Heart left ventricle (tissue), 16 donors: Measurements from ENCODE around the gene RNF167. TPM values are rescaled to one million over a fixed set of nuclear protein-coding genes. Genes with fewer than 3 reads are reported as not detected.

ENCODE experiments used
- ATAC-seq, 4 donors: fragments of 200-7000 bp; cut with Tn5 transposase; one replicate each; pipeline ENCODE4 v1.9.1; 2020 to 2022; ENCODE audit warnings: moderate library complexity in 4 of 4, mild to moderate bottlenecking in 3 of 4, moderate number of reproducible peaks in 1 of 4
- DNase-seq, 5 donors: peaks; one replicate each; pipeline ENCODE4 v3.0.0-alpha.2; 2020
- H3K27ac ChIP-seq, 12 donors: fragments of 200-600 bp; sonication (generic) in 4 of 12; one replicate each; pipeline versions ENCODE4 v1.5.0 to v1.8.0; 2016 to 2022; ENCODE audit warnings: mild to moderate bottlenecking in 2 of 12
- H3K27me3 ChIP-seq, 9 donors: fragments of 200-600 bp; sonication (generic) in 2 of 9; one replicate each; pipeline versions ENCODE4 v1.5.1 to v1.8.0; 2016 to 2022; ENCODE audit warnings: mild to moderate bottlenecking in 3 of 9
- H3K36me3 ChIP-seq, 9 donors: fragments of 200-600 bp; sonication (generic) in 2 of 9; one replicate each; pipeline versions ENCODE4 v1.5.0 to v1.8.0; 2018 to 2022; ENCODE audit warnings: mild to moderate bottlenecking in 2 of 9
- H3K4me1 ChIP-seq, 12 donors: fragments of 200-600 bp; sonication (generic) in 4 of 12; one replicate each; pipeline versions ENCODE4 v1.5.0 to v1.8.0; 2016 to 2022; ENCODE audit warnings: mild to moderate bottlenecking in 3 of 12
- H3K4me3 ChIP-seq, 12 donors: fragments of 200-600 bp; sonication (generic) in 4 of 12; one replicate each; pipeline versions ENCODE4 v1.5.0 to v1.8.0; 2017 to 2022; ENCODE audit warnings: mild to moderate bottlenecking in 9 of 12, moderate library complexity in 4 of 12
- H3K9me3 ChIP-seq, 12 donors: fragments of 200-600 bp; sonication (generic) in 4 of 12; one replicate each; pipeline versions ENCODE4 v1.5.0 to v1.8.0; 2016 to 2022; ENCODE audit warnings: mild to moderate bottlenecking in 1 of 12
- POLR2A ChIP-seq, 2 donors: fragments of 450-650 bp; IDR thresholded peaks; one replicate each; pipeline ENCODE4 v1.6.1; 2017; ENCODE audit warnings: antibody characterized with exemption in 2 of 2, mild to moderate bottlenecking in 2 of 2, moderate library complexity in 2 of 2
- WGBS, 4 donors: extraction: QIAGEN DNeasy Blood & Tissue Kit in 2 of 4; methylation state at CpG; one replicate each; pipeline versions ENCODE4 v1.1.5 to v1.1.7; 2013 to 2018; 5-methylcytosine and 5-hydroxymethylcytosine counted together
- intact Hi-C, 10 donors: fragments of 100-400 bp; cut with DNase I; formaldehyde crosslinking; loops; one replicate each; pipeline versions ENCODE4 v1.11.1 to v1.14.2; 2022
- microRNA-seq, 4 donors: library from miRNA; unstranded; fragments of <30 nt; microRNA quantifications; one replicate each; pipeline versions ENCODE4 to v1.2.0, GENCODE V29; 2017 to 2020
- polyA plus RNA-seq, 2 donors: library from polyadenylated mRNA; stranded (reverse); fragments of 200-250 nt; gene quantifications; one replicate each; pipeline ENCODE4 v1.2.3, GENCODE V29; 2013
- total RNA-seq, 9 donors: library from RNA; depleted of rRNA in 2 of 9; stranded (reverse); fragments of >200 nt in 2 of 9; fragmentation: NEBNext Ultra II Directional in 3 of 9; extraction: Animal tissue kit (Norgen Biotek cat#: 25700) in 3 of 9; gene quantifications; one replicate each; pipeline versions ENCODE4 v1.1.0 to v1.2.4, GENCODE V29; 2016 to 2023
- TF ChIP-seq, protein P1 (sequence below), 12 donors: fragments of 200-600 bp; sonication (generic) in 4 of 12; IDR thresholded peaks; one replicate each; pipeline versions ENCODE4 v1.5.0 to v1.8.0; 2018 to 2022; ENCODE audit warnings: antibody characterized with exemption in 12 of 12, mild to moderate bottlenecking in 5 of 12
- donor health status: ischemic (EF 13 %, LVEDD 7.1; RV severe dilation, severe dysfunction).
- donor health status: healthy with polysubstance abuse.
- donor health status: DM: no; HTN: yes; CAD: no.
- donor health status: DM: no; HTN: no; CAD: no.
- donor health status: ischemic (EF 25% LVEDD 6.9; RV normal size, moderate dysfunction).
- donor health status: ischemic (EF 25% LVEDD 5.7; RV mildly dilated, moderate dysfunction).
- donor health status: healthy.
- donor health status: DM: yes; HTN: yes; CAD: no.
- donor health status: ischemic (EF 35%, LVEDD 5.7; RV mildly dilated, moderate dysfunction).
- donor health status: nonischemic (EF 11% LVEDD 7.7; RV severe dilation, severe dysfunction).
- donor health status: DM: yes; HTN: yes; CAD: no.
- donor health status: PGD.
- donor health status: ischemic (EF 29% LVEDD 5.4; RV normal size, mild dysfunction).
- donor health status: nonischemic (EF 23%, LVEDD 6.1; RV moderate dilation, normal function).

RNF167 gene
- total and polyA plus RNA-seq, 11 donors, result 50.7 to 152 (median 81.2) TPM

GRCh38 chr17:4986951-4987766 lies 47.1 kb downstream of the RNF167 start, which contains the start of gene CAMTA2:
Gene CAMTA2 (minus strand): TSS chr17:4987675. CDS start chr17:4986222, 1,453 bp downstream.
- intact Hi-C loops, result loop anchor here (1.0 to 10.0 kb wide), 11 partner anchors 18 to 250 kb away; partner anchors contain the start of genes GP1BA (in 2 of the 10), CXCL16 (in 1 of the 10), PFN1 (in 1 of the 10) and SPAG7 (in 1 of the 10)
- Histone ChIP-seq H3K27ac (peak within 1 kb of the TSS; percentile 77 to 97 (median 93)), H3K4me1 (peaks cover 0 to 32% (median 23%) of the 10 kb centered on the region in 12 donors), H3K36me3 (peaks cover 0 to 36% (median 24%) of the 10 kb centered on the region in 9 donors), H3K9me3 (no peaks in the 10 kb centered on the region), H3K27me3 (no peaks in the 10 kb centered on the region), H3K4me3 (peak within 1 kb of the TSS; percentile 49 to 95 (median 76))
- peak; percentile 91 to 97 (median 97) for ATAC-seq
- TF ChIP-seq, protein P1, sequence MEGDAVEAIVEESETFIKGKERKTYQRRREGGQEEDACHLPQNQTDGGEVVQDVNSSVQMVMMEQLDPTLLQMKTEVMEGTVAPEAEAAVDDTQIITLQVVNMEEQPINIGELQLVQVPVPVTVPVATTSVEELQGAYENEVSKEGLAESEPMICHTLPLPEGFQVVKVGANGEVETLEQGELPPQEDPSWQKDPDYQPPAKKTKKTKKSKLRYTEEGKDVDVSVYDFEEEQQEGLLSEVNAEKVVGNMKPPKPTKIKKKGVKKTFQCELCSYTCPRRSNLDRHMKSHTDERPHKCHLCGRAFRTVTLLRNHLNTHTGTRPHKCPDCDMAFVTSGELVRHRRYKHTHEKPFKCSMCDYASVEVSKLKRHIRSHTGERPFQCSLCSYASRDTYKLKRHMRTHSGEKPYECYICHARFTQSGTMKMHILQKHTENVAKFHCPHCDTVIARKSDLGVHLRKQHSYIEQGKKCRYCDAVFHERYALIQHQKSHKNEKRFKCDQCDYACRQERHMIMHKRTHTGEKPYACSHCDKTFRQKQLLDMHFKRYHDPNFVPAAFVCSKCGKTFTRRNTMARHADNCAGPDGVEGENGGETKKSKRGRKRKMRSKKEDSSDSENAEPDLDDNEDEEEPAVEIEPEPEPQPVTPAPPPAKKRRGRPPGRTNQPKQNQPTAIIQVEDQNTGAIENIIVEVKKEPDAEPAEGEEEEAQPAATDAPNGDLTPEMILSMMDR (IDR thresholded peaks at IDR 0.05), result peak; percentile 63 to 94 (median 80)
- TF ChIP-seq POLR2A (IDR thresholded peaks at IDR 0.05), result peak in 1 of 2 donors; percentile 90
- 0 to 1% (median 1%) methylated on average over 41 to 78 of the region's 78 CpGs for WGBS, 4 donors
- DNase-seq, result peak; percentile 93 to 95 (median 94)

DNA sequence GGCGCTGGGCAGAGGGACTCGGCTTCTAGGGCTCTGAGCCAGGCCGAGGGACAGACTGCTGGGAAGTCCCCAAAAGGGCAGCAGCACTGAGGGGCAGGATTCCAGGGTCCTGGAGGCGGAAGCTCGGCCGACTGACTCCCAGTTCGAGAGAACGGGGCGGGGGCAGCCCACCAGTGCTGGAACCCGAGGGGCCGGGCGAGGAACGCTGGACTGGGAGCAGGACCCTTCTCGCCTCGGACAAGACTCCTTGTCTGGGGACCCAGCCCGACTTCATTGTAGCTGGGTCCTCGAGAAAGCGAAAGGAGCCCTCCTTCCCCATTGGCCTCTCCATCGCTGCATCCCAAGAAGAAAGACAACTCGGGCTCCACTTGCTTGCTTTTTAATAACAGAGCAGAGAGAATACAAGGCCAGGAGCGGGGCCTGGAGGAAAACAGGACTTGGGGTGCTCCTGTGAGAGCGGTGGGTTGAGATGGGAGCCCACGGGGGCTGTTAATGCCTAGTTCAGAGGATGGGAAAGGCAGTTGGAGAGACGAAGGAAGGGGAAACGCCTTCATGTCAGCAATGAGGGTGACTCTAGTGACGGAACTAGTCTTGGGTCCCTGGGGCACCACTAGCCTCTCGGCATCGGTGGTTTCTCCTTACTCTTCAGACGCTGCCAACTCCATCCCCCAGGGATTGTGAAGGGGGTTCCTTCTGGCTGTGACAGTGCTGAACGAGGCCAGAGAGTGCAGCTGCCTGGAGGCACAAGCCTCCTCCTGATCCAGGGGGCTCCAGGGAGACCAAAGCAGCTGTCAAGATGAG lies 47.9 kb downstream of the RNF167 start:
- ATAC-seq (peak in 2 of 4 donors; percentile 3 to 46), DNase-seq (peak in 3 of 5 donors; percentile 50 to 66 (median 54))
- TF ChIP-seq POLR2A (IDR thresholded peaks at IDR 0.05), result peak in 1 of 2 donors; percentile 24
- TF ChIP-seq, protein P1 (IDR thresholded peaks at IDR 0.05), result no peak
- Histone ChIP-seq H3K27me3 (no peaks in the 10 kb centered on the region), H3K36me3 (peaks cover 0 to 27% (median 16%) of the 10 kb centered on the region in 9 donors), H3K9me3 (no peaks in the 10 kb centered on the region), H3K4me1 (peaks cover 0 to 27% (median 23%) of the 10 kb centered on the region in 12 donors), H3K27ac (peak overlapping the region; percentile 77 to 97 (median 93)), H3K4me3 (peak overlapping the region; percentile 49 to 95 (median 76))
- intact Hi-C loops, result loop anchor here (1.0 to 10.0 kb wide), 11 partner anchors 19 to 251 kb away; partner anchors contain the start of genes GP1BA (in 2 of the 10), CXCL16 (in 1 of the 10), PFN1 (in 1 of the 10) and SPAG7 (in 1 of the 10)
- WGBS, 4 donors, result 2 to 6% (median 4%) methylated on average over 21 to 30 of the region's 30 CpGs

- intact Hi-C loops, result no loop called here
These were observed 54.1 kb downstream of the RNF167 start for GRCh38 chr17:4994081-4994595.

More at GRCh38 chr17:4994081-4994595, 54.1 kb downstream of the RNF167 start:
- no peaks in the 10 kb centered on the region for H3K27me3 ChIP-seq
- H3K9me3 ChIP-seq, result no peaks in the 10 kb centered on the region
- H3K36me3 ChIP-seq, result no peaks in the 10 kb centered on the region
- no peak overlapping the region for H3K4me3 ChIP-seq
- 83 to 87% (median 86%) methylated on average over 6 of the region's 6 CpGs for WGBS, 4 donors
- H3K27ac ChIP-seq, result no peak overlapping the region
- ATAC-seq (no peak), DNase-seq (no peak)
- TF ChIP-seq, protein P1 (IDR thresholded peaks at IDR 0.05), result no peak
- TF ChIP-seq POLR2A (IDR thresholded peaks at IDR 0.05), result no peak
- H3K4me1 ChIP-seq, result peaks cover 0 to 17% (median 13%) of the 10 kb centered on the region in 12 donors

Small RNAs within 50 kb of the gene (microRNA-seq; reads per million reads assigned to microRNA genes)
- gene MIR6864 (0 to 1.0 (median 0.22) reads per million in 4 donors), gene MIR6865 (0 to 0.83 (median 0.26) reads per million in 4 donors)

Other genes starting within 250 kb of the RNF167 start
- 10 to 100 TPM; 19.0 to 42.6 (median 34.5) TPM for gene PELP1, start 236.1 kb upstream of the RNF167 start, total RNA-seq
- gene PELP1, start 236.1 kb upstream of the RNF167 start, polyA plus RNA-seq, result 10 to 100 TPM; 20.4 to 28.0 TPM
- gene ARRB2, start 229.6 kb upstream of the RNF167 start, total RNA-seq, result 10 to 100 TPM; 10.9 to 87.6 (median 23.0) TPM
- 10 to 100 TPM; 17.1 to 24.8 TPM for gene ARRB2, start 229.6 kb upstream of the RNF167 start, polyA plus RNA-seq
- gene MED11, start 208.8 kb upstream of the RNF167 start, total RNA-seq, result 10 to 100 TPM; 11.5 to 30.3 (median 18.8) TPM
- 10 to 100 TPM; 23.3 to 49.6 TPM for gene MED11, start 208.8 kb upstream of the RNF167 start, polyA plus RNA-seq
- gene ZMYND15, start 200.4 kb upstream of the RNF167 start, total RNA-seq, result 1 to 10 TPM in 2 of 9 donors, under 1 TPM in 4, not detected in 3; 0.27 to 2.9 (median 0.44) TPM
- under 1 TPM; 0.14 to 0.30 TPM for gene ZMYND15, start 200.4 kb upstream of the RNF167 start, polyA plus RNA-seq
- 10 to 100 TPM in 2 of 9 donors, 1 to 10 TPM in 7; 1.6 to 42.5 (median 4.5) TPM for gene CXCL16, start 200.3 kb upstream of the RNF167 start, total RNA-seq
- 1 to 10 TPM; 1.3 to 3.7 TPM for gene CXCL16, start 200.3 kb upstream of the RNF167 start, polyA plus RNA-seq
- not detected for gene TM4SF5, start 168.4 kb upstream of the RNF167 start, total RNA-seq
- not detected for gene TM4SF5, start 168.4 kb upstream of the RNF167 start, polyA plus RNA-seq
- gene VMO1, start 153.9 kb upstream of the RNF167 start, total RNA-seq, result 1 to 10 TPM in 4 of 9 donors, under 1 TPM in 2, not detected in 3; 0.48 to 1.9 (median 1.1) TPM
- 1 to 10 TPM in 1 of 2 donors, not detected in 1; 1.4 TPM for gene VMO1, start 153.9 kb upstream of the RNF167 start, polyA plus RNA-seq
- not detected for gene GLTPD2, start 151.3 kb upstream of the RNF167 start, total RNA-seq
- gene GLTPD2, start 151.3 kb upstream of the RNF167 start, polyA plus RNA-seq, result not detected
- gene PSMB6, start 144.1 kb upstream of the RNF167 start, total RNA-seq, result 100 to 1,000 TPM; 143 to 320 (median 182) TPM
- gene PSMB6, start 144.1 kb upstream of the RNF167 start, polyA plus RNA-seq, result 100 to 1,000 TPM; 263 to 320 TPM
- 10 to 100 TPM in 2 of 9 donors, 1 to 10 TPM in 7; 5.5 to 17.9 (median 8.5) TPM for gene PLD2, start 133.1 kb upstream of the RNF167 start, total RNA-seq
- gene PLD2, start 133.1 kb upstream of the RNF167 start, polyA plus RNA-seq, result 1 to 10 TPM; 5.3 to 8.6 TPM
- 10 to 100 TPM; 23.1 to 55.8 (median 36.0) TPM for gene MINK1, start 106.9 kb upstream of the RNF167 start, total RNA-seq
- gene MINK1, start 106.9 kb upstream of the RNF167 start, polyA plus RNA-seq, result 10 to 100 TPM; 24.8 to 28.4 TPM
- 1 to 10 TPM in 1 of 9 donors, under 1 TPM in 8; 0.07 to 1.3 (median 0.43) TPM for gene C17orf107, start 40.7 kb upstream of the RNF167 start, total RNA-seq
- under 1 TPM; 0.46 to 0.69 TPM for gene C17orf107, start 40.7 kb upstream of the RNF167 start, polyA plus RNA-seq
- 1 to 10 TPM in 2 of 9 donors, under 1 TPM in 7; 0.23 to 1.4 (median 0.48) TPM for gene CHRNE, start 37.2 kb upstream of the RNF167 start, total RNA-seq
- gene CHRNE, start 37.2 kb upstream of the RNF167 start, polyA plus RNA-seq, result under 1 TPM; 0.27 to 0.71 TPM
- under 1 TPM in 3 of 9 donors, not detected in 6; 0.20 to 0.35 (median 0.25) TPM for gene GP1BA, start 8.0 kb upstream of the RNF167 start, total RNA-seq
- under 1 TPM; 0.06 to 0.19 TPM for gene GP1BA, start 8.0 kb upstream of the RNF167 start, polyA plus RNA-seq
- 100 to 1,000 TPM; 146 to 282 (median 204) TPM for gene SLC25A11, start 222 bp upstream of the RNF167 start, total RNA-seq
- 100 to 1,000 TPM; 136 to 168 TPM for gene SLC25A11, start 222 bp upstream of the RNF167 start, polyA plus RNA-seq
- 100 to 1,000 TPM; 145 to 608 (median 234) TPM for gene PFN1, start 8.3 kb downstream of the RNF167 start, total RNA-seq
- 100 to 1,000 TPM; 177 to 982 TPM for gene PFN1, start 8.3 kb downstream of the RNF167 start, polyA plus RNA-seq
- gene ENO3, start 10.9 kb downstream of the RNF167 start, total RNA-seq, result 1,000 to 10,000 TPM in 2 of 9 donors, 100 to 1,000 TPM in 7; 383 to 1,354 (median 668) TPM
- 1,000 to 10,000 TPM in 1 of 2 donors, 100 to 1,000 TPM in 1; 253 to 1,459 TPM for gene ENO3, start 10.9 kb downstream of the RNF167 start, polyA plus RNA-seq
- gene SPAG7, start 27.5 kb downstream of the RNF167 start, total RNA-seq, result 100 to 1,000 TPM in 6 of 9 donors, 10 to 100 TPM in 3; 88.7 to 149 (median 125) TPM
- 100 to 1,000 TPM; 118 to 192 TPM for gene SPAG7, start 27.5 kb downstream of the RNF167 start, polyA plus RNA-seq
- gene CAMTA2, start 47.4 kb downstream of the RNF167 start, total RNA-seq, result 100 to 1,000 TPM in 1 of 9 donors, 10 to 100 TPM in 8; 25.2 to 108 (median 32.4) TPM
- gene CAMTA2, start 47.4 kb downstream of the RNF167 start, polyA plus RNA-seq, result 10 to 100 TPM; 41.7 to 59.4 TPM
- 1 to 10 TPM in 8 of 9 donors, under 1 TPM in 1; 0.75 to 4.0 (median 2.7) TPM for gene INCA1, start 57.3 kb downstream of the RNF167 start, total RNA-seq
- 1 to 10 TPM in 1 of 2 donors, under 1 TPM in 1; 0.64 to 5.1 TPM for gene INCA1, start 57.3 kb downstream of the RNF167 start, polyA plus RNA-seq
- gene KIF1C, start 57.7 kb downstream of the RNF167 start, total RNA-seq, result 100 to 1,000 TPM; 335 to 868 (median 539) TPM
- 100 to 1,000 TPM; 210 to 384 TPM for gene KIF1C, start 57.7 kb downstream of the RNF167 start, polyA plus RNA-seq
- under 1 TPM in 1 of 9 donors, not detected in 8; 0.12 TPM for gene SLC52A1, start 95.2 kb downstream of the RNF167 start, total RNA-seq
- not detected for gene SLC52A1, start 95.2 kb downstream of the RNF167 start, polyA plus RNA-seq
- gene ZFP3, start 138.2 kb downstream of the RNF167 start, total RNA-seq, result 10 to 100 TPM in 5 of 9 donors, 1 to 10 TPM in 4; 4.6 to 14.5 (median 11.1) TPM
- gene ZFP3, start 138.2 kb downstream of the RNF167 start, polyA plus RNA-seq, result 1 to 10 TPM; 4.0 to 4.9 TPM
- 1 to 10 TPM; 2.2 to 6.5 (median 4.4) TPM for gene ZNF232, start 171.6 kb downstream of the RNF167 start, total RNA-seq
- 1 to 10 TPM; 3.0 to 5.8 TPM for gene ZNF232, start 171.6 kb downstream of the RNF167 start, polyA plus RNA-seq
- 1 to 10 TPM in 1 of 9 donors, under 1 TPM in 6, not detected in 2; 0.05 to 1.6 (median 0.08) TPM for gene USP6, start 175.8 kb downstream of the RNF167 start, total RNA-seq
- under 1 TPM; 0.01 to 0.04 TPM for gene USP6, start 175.8 kb downstream of the RNF167 start, polyA plus RNA-seq